HepG2 (cell line): Measurements from ENCODE around the gene TFDP2.
"Not testable (repeated sequence)": the region's sequence is repeated elsewhere in the genome, so short reads cannot be mapped to it uniquely, and the experiment has no call there.

Source experiments
- ELF1 ChIP-seq: sonication (generic); formaldehyde crosslinking; IDR thresholded peaks from 2 replicates; pipeline ENCODE4 v1.4.0; 2020; ENCODE audit warnings: missing genetic modification reagents
- RAD21 ChIP-seq: fragments of 450-650 bp; formaldehyde crosslinking; IDR thresholded peaks from 2 replicates; pipeline ENCODE4 v1.5.0; 2020; ENCODE audit warnings: mild to moderate bottlenecking
- TAF1 ChIP-seq: sonication (generic); formaldehyde crosslinking; IDR thresholded peaks from 2 replicates; pipeline ENCODE4 v1.4.0; 2020; ENCODE audit warnings: missing genetic modification reagents
- ZNF143 ChIP-seq: sonication (generic); formaldehyde crosslinking; IDR thresholded peaks from 2 replicates; pipeline ENCODE4 v1.4.0; 2020; ENCODE audit warnings: missing genetic modification reagents
- ZNF274 ChIP-seq: sonication (generic); formaldehyde crosslinking; IDR thresholded peaks from 2 replicates; pipeline ENCODE4 v1.5.1; 2020; ENCODE audit warnings: mild to moderate bottlenecking, missing genetic modification reagents
- ZNF749 ChIP-seq: sonication (generic); formaldehyde crosslinking; IDR thresholded peaks from 2 replicates; pipeline ENCODE4 v1.8.0; 2022; ENCODE audit warnings: mild to moderate bottlenecking, missing genetic modification reagents, moderate library complexity, borderline replicate concordance
- TF ChIP-seq, protein P1 (sequence below), 2 experiments: IDR thresholded peaks; 2 replicates each; pipeline ENCODE4 v1.6.1; 2011 to 2012; ENCODE audit warnings: low read length in 2 of 2, borderline replicate concordance in 1 of 2, low read depth in 1 of 2, mild to moderate bottlenecking in 1 of 2, moderate library complexity in 1 of 2
- TF ChIP-seq, protein P2 (sequence below): sonication (generic); formaldehyde crosslinking; IDR thresholded peaks from 2 replicates; pipeline ENCODE4 v1.5.0; 2020; ENCODE audit warnings: mild to moderate bottlenecking, missing genetic modification reagents, moderate library complexity
- TF ChIP-seq, protein P3 (sequence below): IDR thresholded peaks from 2 replicates; pipeline ENCODE4 v1.6.1; 2012; ENCODE audit warnings: inconsistent platforms

DNA sequence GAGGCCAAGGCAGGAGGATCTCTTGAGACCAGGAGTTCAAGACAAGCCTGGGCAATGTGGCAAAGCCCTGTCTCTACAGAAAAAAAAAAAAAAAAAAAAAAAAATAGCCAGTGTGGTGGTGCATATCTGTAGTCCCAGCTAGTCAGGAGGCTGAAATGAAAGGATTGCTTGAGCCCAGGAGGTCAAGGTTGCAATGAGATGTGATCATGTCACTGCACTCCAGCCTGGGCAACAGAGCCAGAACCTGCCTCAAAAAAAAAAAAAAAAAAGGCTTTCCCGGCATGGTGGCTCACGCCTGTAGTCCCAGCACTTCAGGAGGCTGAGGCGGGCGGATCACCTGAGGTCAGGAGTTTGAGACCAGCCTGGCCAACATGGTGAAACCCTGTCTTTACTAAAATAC, 73.7 kb downstream of the TFDP2 start:
- TF ChIP-seq TAF1; RAD21 (CRISPR knock-in tag); ZNF274 (CRISPR knock-in tag); ELF1 (CRISPR knock-in tag); ZNF143 (CRISPR knock-in tag); ZNF749 (CRISPR knock-in tag): not testable (repeated sequence)
- TF ChIP-seq, protein P1, sequence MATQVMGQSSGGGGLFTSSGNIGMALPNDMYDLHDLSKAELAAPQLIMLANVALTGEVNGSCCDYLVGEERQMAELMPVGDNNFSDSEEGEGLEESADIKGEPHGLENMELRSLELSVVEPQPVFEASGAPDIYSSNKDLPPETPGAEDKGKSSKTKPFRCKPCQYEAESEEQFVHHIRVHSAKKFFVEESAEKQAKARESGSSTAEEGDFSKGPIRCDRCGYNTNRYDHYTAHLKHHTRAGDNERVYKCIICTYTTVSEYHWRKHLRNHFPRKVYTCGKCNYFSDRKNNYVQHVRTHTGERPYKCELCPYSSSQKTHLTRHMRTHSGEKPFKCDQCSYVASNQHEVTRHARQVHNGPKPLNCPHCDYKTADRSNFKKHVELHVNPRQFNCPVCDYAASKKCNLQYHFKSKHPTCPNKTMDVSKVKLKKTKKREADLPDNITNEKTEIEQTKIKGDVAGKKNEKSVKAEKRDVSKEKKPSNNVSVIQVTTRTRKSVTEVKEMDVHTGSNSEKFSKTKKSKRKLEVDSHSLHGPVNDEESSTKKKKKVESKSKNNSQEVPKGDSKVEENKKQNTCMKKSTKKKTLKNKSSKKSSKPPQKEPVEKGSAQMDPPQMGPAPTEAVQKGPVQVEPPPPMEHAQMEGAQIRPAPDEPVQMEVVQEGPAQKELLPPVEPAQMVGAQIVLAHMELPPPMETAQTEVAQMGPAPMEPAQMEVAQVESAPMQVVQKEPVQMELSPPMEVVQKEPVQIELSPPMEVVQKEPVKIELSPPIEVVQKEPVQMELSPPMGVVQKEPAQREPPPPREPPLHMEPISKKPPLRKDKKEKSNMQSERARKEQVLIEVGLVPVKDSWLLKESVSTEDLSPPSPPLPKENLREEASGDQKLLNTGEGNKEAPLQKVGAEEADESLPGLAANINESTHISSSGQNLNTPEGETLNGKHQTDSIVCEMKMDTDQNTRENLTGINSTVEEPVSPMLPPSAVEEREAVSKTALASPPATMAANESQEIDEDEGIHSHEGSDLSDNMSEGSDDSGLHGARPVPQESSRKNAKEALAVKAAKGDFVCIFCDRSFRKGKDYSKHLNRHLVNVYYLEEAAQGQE (IDR thresholded peaks at IDR 0.05; ENCODE audit: borderline replicate concordance in 1 of 2, low read depth in 1 of 2, low read length in 2 of 2), result not testable (repeated sequence)
- TF ChIP-seq, protein P2, sequence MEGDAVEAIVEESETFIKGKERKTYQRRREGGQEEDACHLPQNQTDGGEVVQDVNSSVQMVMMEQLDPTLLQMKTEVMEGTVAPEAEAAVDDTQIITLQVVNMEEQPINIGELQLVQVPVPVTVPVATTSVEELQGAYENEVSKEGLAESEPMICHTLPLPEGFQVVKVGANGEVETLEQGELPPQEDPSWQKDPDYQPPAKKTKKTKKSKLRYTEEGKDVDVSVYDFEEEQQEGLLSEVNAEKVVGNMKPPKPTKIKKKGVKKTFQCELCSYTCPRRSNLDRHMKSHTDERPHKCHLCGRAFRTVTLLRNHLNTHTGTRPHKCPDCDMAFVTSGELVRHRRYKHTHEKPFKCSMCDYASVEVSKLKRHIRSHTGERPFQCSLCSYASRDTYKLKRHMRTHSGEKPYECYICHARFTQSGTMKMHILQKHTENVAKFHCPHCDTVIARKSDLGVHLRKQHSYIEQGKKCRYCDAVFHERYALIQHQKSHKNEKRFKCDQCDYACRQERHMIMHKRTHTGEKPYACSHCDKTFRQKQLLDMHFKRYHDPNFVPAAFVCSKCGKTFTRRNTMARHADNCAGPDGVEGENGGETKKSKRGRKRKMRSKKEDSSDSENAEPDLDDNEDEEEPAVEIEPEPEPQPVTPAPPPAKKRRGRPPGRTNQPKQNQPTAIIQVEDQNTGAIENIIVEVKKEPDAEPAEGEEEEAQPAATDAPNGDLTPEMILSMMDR (CRISPR knock-in tag), result not testable (repeated sequence)
- TF ChIP-seq, protein P3, sequence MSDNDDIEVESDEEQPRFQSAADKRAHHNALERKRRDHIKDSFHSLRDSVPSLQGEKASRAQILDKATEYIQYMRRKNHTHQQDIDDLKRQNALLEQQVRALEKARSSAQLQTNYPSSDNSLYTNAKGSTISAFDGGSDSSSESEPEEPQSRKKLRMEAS, result not testable (repeated sequence)
